Mesothelial cell of epicardium (in vitro differentiated cells): ENCODE measurements around the gene SORL1. TPM values are rescaled to one million over a fixed set of nuclear protein-coding genes. Genes with fewer than 3 reads are reported as not detected.
A peak's percentile ranks its signal among the peaks of the same experiment; 100 is the strongest.

Source experiments
- DNase-seq, 2 experiments: peaks; one replicate each; pipeline ENCODE4 v3.0.0; 2021; ENCODE audit warnings: low spot score in 2 of 2; ENCODE audit not compliant: unreplicated experiment in 2 of 2
- H3K27ac Mint-ChIP-seq: 2 replicates; pipeline ENCODE4 v1.8.0; 2021; ENCODE audit warnings: mixed read lengths
- H3K27me3 Mint-ChIP-seq: 2 replicates; pipeline ENCODE4 v1.8.0; 2021; ENCODE audit warnings: low read depth, mixed read lengths
- H3K36me3 Mint-ChIP-seq: 2 replicates; pipeline ENCODE4 v1.8.0; 2021; ENCODE audit warnings: mixed read lengths
- H3K4me1 Mint-ChIP-seq: 2 replicates; pipeline ENCODE4 v1.8.0; 2021; ENCODE audit warnings: mixed read lengths
- H3K4me3 Mint-ChIP-seq: 2 replicates; pipeline ENCODE4 v1.8.0; 2021; ENCODE audit warnings: mild to moderate bottlenecking, moderate library complexity, mixed read lengths
- H3K9me3 Mint-ChIP-seq: 2 replicates; pipeline ENCODE4 v1.8.0; 2021; ENCODE audit warnings: mixed read lengths
- CTCF ChIP-seq: fragments of 200-600 bp; sonication (generic); IDR thresholded peaks from one replicate; pipeline ENCODE4 v1.5.0; 2021; ENCODE audit warnings: antibody characterized with exemption; ENCODE audit not compliant: unreplicated experiment
- total RNA-seq: library from RNA; stranded (reverse); gene quantifications from 3 replicates; pipeline ENCODE4 v1.2.1, GENCODE V29; 2021

Gene SORL1
- total RNA-seq, 1 donor from 2014 or later, result 32.8 TPM

GRCh38 chr11:121445071-121445768 lies 6.9 kb upstream of the SORL1 start:
- Mint-ChIP-seq H3K4me1 (peaks cover 2% of the 10 kb centered on the region), H3K9me3 (no peaks in the 10 kb centered on the region), H3K4me3 (no peak overlapping the region), H3K36me3 (no peaks in the 10 kb centered on the region), H3K27me3 (no peaks in the 10 kb centered on the region), H3K27ac (no peak overlapping the region)
- no peak for TF ChIP-seq CTCF
- no peak for DNase-seq

- DNase-seq, result no peak
- Mint-ChIP-seq H3K4me3 (no peak overlapping the region), H3K27me3 (no peaks in the 10 kb centered on the region), H3K27ac (peak overlapping the region; percentile 57), H3K4me1 (peaks cover 9% of the 10 kb centered on the region), H3K9me3 (no peaks in the 10 kb centered on the region), H3K36me3 (no peaks in the 10 kb centered on the region)
- TF ChIP-seq CTCF, result no peak
Observed at GRCh38 chr11:121446752-121447156, 5.4 kb upstream of the SORL1 start.

- TF ChIP-seq CTCF, result no peak
- H3K36me3 Mint-ChIP-seq, result no peaks in the 10 kb centered on the region
- no peaks in the 10 kb centered on the region for H3K9me3 Mint-ChIP-seq
- no peak overlapping the region for H3K4me3 Mint-ChIP-seq
- peaks cover 4% of the 10 kb centered on the region for H3K27me3 Mint-ChIP-seq
- no peak for DNase-seq
- peaks cover 14% of the 10 kb centered on the region for H3K4me1 Mint-ChIP-seq
- no peak overlapping the region for H3K27ac Mint-ChIP-seq
Observed at GRCh38 chr11:121448011-121448410, 4.1 kb upstream of the SORL1 start.

- Mint-ChIP-seq H3K36me3 (no peaks in the 10 kb centered on the region), H3K27ac (no peak overlapping the region), H3K4me1 (peaks cover 17% of the 10 kb centered on the region), H3K4me3 (no peak overlapping the region), H3K27me3 (peaks cover 4% of the 10 kb centered on the region), H3K9me3 (no peaks in the 10 kb centered on the region)
- no peak for DNase-seq
- TF ChIP-seq CTCF, result no peak
Observed at GRCh38 chr11:121448431-121448941, 3.6 kb upstream of the SORL1 start.

- TF ChIP-seq CTCF, result no peak
- Mint-ChIP-seq H3K4me3 (no peak overlapping the region), H3K27me3 (peaks cover 4% of the 10 kb centered on the region), H3K27ac (no peak overlapping the region), H3K36me3 (no peaks in the 10 kb centered on the region), H3K9me3 (no peaks in the 10 kb centered on the region), H3K4me1 (peaks cover 19% of the 10 kb centered on the region)
- DNase-seq, result no peak
Observed at GRCh38 chr11:121449123-121449522, 3.0 kb upstream of the SORL1 start.
